Posterior cingulate gyrus (tissue), 11 donors: ENCODE results near the gene SPON1.

Experiments used
- DNase-seq, 10 donors: peaks; one replicate each; pipeline versions ENCODE4 v3.0.0 to v3.0.0-alpha.2; 2020 to 2021; ENCODE audit warnings: mixed read lengths in 3 of 10
- intact Hi-C: fragments of 100-400 bp; cut with DNase I; formaldehyde crosslinking; loops from one replicate; pipeline ENCODE4 v1.15.1; 2023

Gene SPON1

DNA sequence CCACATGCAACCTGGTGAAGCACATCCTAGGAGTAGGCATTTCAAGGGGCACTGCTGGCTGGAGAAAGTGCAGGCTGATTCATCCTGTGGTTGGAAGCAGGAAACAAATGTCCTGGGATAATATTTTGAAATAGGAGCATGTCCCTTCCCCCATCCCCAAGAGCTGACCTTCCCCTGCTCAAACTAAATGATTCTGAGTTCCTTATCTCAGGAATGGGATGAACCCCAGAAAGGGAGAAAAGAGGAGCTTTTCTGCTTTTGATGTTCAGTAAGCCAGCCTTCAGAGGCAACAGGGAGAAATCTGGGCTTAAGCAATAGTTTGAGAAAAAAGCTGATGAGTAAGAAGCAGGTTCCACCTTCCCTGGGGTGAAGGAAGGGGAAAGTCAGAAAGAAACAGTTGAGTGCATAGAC lies 19.5 kb upstream of the SPON1 start:
- intact Hi-C loops = no loop called here
- DNase-seq = no peak

DNA sequence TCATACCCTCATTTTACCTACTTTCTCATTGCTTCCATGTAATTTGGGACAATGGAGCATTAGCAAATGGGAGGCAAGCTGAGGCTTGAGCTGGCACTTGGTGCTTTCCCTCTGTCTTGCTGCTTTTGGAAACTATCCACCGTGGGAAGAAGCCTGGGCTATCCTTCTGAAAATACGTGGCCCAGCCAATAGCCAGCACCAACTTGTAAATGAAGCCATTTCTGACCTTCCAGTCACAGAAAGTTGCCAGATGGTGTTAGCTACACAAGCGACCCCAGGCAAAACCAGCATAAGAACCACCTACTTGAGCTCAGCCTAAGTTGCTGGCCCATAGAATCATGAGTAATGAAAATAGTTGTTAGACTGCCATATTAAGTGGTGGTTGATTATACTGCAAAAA lies 18.5 kb upstream of the SPON1 start:
- intact Hi-C loops = no loop called here
- no peak for DNase-seq

GRCh38 chr11:13944911-13945425 lies 17.6 kb upstream of the SPON1 start:
- intact Hi-C loops = no loop called here
- DNase-seq = no peak

DNA sequence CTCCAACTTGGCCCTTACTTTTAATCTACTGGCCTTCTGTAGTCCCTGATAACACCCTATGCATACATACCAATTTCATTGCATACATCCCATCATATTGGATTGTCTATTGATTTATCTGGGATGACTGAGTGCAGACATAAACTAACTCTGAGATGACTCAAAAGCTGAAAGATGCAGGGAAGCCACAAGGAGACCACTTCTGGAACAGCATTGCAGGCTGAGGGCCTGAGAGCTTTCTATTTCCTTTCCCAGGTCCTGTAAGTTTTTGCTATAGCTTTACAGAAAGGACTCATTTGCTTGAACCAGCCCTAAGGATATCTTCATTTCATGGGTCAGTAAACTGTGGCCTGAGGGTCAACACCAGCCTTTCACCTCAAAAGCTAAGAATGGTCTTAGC lies 15.1 kb upstream of the SPON1 start:
- DNase-seq = no peak
- intact Hi-C loops = no loop called here

DNA sequence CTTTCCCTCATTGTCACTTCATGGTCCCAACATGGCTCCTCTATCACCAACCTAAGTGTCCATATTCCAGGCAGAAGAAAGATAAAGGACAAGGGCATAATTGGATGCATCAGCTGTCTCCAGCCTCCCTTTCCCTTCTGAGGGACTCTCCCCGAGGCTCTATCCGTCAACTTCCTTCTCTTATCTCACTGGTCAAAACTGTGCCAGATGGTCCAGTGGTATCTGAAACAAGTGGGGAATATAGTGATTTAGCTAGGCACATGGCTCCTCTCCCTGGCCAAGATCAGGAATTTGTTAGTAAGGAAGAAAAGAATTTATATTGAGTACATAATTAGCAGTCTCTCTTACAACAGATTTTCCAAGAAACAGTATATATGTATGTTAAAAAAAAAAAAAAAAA lies 12.6 kb upstream of the SPON1 start:
- intact Hi-C loops = no loop called here
- no peak for DNase-seq

DNA sequence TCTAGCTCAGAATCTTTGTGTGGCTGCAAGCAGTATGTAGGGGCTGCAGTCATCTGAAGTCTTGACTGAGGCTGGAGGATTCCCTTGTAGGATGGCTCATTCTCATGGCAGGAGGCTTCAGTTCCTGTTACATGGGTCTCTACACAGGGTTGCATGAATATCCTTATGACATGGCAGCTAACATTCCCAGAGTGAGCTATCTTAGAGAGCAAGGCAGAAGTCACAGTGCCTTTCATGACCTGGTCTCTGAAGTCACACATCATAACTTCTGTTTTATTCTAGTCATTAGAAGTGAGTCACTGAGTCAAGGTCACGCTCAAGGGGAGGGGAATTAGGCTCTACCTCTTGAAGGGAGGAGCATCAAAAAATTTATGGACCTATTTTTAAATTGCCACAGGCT lies 10.3 kb upstream of the SPON1 start:
- no peak for DNase-seq
- intact Hi-C loops = no loop called here

DNA sequence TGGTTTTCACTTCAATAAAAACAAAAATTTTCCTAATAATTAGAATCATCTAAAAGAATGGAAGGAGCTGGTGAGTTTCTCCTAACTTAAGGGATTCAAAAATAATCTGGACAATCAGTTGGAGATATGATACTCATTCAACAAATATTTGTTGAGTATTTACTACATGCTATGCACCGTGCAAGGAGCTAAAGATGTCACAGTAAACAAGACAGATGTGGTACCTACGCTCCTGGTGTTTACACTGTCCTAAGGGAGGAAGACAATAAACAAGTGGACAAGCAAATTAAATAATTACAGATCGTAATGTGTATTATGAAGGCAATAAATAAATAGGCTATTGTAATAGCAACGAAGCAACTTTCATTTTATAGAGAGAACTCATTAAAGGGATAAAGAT lies 9.9 kb upstream of the SPON1 start:
- intact Hi-C loops = no loop called here
- DNase-seq = no peak

GRCh38 chr11:13954591-13954990 lies 7.9 kb upstream of the SPON1 start:
- intact Hi-C loops = no loop called here
- no peak for DNase-seq

- peak in 6 of 10 donors; percentile 25 to 89 (median 59) for DNase-seq
- intact Hi-C loops = loop anchor here (1.0 to 5.0 kb wide), 3 partner anchors 184 to 293 kb away; no protein-coding TSS in a partner anchor
These were observed 6.5 kb upstream of the SPON1 start for GRCh38 chr11:13955971-13956421.

GRCh38 chr11:13956988-13957387 lies 5.5 kb upstream of the SPON1 start:
- DNase-seq = no peak
- intact Hi-C loops = loop anchor here (1.0 to 5.0 kb wide), 3 partner anchors 185 to 292 kb away; no protein-coding TSS in a partner anchor

DNA sequence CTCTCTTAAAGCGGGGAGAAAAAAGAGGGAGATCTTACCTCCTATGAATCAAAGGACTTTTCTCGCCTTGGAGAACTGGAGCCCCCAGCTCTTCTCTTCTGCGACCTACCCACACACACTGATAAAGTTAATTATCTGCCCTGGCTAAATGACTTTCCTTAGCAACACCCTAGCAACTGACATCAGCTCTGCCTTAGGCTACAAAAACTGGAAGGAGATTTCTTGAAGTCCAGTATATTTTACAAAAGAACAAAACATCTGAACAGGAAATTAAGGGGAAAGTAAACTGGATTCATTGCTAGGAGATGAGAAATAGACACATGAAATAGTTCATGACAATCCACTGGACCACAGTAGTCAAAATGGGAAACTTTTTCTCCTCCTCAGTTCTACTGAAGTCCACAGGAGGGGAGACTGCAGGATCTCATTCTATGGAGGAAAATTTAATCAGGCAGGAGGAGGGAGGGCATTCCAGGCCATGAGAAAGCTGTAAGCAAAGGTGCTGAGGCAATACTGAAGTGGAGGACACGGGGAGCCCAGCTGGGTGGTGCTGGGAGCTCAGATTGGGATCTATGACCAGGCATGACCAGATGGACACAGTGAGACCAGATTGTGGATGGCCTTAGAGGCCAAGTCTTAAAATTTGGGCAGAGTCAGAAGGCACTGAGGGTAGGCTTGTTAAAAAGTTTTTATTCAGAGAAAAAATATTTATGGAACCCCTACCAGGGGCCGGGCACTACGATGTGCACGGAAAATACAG lies 3.7 kb upstream of the SPON1 start:
- no peak for DNase-seq
- intact Hi-C loops = loop anchor here (5.0 kb wide), 1 partner anchor 187 kb away; no protein-coding TSS in a partner anchor

DNA sequence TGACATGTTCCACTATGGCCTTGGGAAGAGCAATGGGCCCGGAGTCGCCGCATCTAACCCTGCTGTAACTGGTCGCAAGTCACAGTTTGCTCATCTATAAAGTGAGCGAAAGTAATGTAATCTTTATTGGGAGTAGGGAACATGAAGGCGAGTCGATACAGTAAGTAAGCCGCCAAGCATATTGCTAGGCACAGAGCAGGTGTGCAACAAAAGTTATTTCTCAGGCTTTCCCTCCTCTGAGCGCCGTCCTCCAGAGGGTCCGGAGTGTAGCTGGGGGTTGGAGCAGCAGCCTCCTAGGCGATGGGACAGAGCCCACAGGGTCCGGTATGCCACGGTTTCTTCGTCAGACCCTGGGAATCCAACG lies 343 bp upstream of the SPON1 start:
- DNase-seq = no peak
- intact Hi-C loops = no loop called here

- intact Hi-C loops = no loop called here
- DNase-seq = peak in 5 of 10 donors; percentile 32 to 87 (median 80)
These were observed 836 bp downstream of the SPON1 start for GRCh38 chr11:13963169-13963948.

DNA sequence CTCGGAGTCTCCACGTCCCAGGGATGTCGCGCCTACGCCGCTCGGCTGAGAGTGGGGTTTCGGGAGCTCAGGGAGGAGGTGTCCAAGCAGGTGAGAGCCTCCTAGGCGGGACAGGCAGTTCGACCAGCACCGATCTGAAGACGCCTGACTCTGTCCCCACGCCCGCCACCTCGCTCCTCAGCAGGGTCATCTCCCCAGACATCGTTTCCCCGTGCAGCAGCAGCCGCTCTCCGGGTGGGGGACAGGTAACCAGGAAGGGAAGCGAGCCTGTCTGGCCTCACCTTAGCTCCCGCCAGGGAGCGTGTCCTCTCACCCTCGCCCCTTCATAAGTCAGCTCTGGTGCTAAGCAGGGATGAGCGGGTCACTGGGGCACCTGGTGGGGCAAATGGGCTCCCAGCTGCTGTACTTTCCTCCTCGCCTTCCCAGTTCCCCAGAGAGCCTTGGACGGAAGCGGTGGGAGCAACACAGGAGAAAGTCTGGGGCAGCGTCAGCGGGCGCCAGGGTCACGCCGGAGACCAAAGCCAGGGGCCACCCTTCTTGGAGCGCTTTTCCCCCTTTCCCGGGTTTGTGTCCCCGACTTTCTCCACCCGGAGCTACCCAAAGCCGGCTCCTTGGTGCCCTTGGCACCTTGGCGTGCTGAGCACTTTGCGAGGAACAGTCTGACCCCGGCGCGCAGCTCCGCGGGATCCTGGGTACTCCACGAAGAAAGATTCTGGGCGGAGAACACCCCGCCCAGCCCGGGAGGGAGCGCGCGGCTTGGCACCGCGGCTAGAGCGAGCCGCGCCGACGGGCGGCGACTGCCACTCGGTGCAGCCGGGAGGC lies 1.6 kb downstream of the SPON1 start:
- peak in 5 of 10 donors; percentile 25 to 85 (median 42) for DNase-seq
- intact Hi-C loops = no loop called here

GRCh38 chr11:13964771-13965074 lies 2.2 kb downstream of the SPON1 start:
- intact Hi-C loops = no loop called here
- DNase-seq = no peak

DNA sequence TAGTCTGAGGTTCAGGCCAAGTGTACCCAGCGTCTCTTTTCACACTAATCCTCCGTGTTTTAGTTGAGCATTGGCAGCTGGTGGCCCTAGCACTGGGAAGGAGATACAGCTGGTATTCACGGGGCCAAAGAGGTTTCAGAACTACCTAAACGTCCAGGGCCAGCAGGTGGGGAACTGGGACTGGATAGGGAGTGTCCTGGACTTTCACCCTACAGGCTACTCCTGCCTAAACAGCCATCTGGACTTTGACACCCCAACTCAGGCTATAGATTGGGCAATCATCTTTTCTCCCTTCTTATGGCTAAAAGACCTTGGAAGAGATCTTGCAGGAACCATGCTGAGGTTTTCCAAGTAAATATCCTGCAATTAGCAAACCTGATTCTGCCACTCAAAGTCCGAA lies 2.8 kb downstream of the SPON1 start:
- no peak for DNase-seq
- intact Hi-C loops = no loop called here

DNA sequence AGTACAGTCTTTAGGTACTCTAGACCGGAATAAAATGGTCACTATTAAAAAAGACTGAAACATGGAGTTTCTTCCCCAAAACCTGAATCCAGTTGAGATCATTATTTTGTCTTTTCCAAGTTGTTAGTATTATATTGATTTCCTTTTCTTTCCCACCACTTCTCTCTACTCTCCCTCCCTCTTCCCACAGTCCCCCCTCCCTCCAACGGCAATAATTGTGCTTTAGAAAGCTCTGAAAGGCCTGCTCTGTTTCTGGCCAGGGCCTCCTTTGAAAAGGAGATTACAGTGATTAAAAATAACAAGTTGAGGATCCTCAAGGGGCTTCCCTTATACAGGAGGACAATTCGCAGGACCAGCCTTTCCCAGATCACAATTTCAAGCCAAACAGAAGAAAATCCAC lies 3.5 kb downstream of the SPON1 start:
- no peak for DNase-seq
- intact Hi-C loops = no loop called here

DNA sequence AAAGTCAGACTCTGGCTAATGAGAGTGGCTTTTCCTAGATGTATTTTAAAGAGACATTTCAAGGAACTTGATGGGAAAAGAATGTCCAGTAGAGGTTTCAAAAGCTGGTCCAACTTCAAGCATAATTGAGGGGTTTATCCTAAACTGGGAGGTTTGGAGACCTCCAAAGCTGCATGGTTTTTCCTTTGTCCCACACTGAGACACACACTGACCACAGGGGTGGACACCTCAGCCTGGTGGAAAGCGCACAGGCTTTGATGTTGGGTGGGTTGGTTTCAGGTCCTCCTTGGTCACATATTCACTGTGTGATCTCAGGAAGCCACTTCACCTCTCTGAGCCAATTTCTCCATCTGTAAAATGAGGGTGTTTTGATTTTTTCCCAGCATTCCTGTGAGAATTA lies 4.0 kb downstream of the SPON1 start:
- intact Hi-C loops = no loop called here
- DNase-seq = no peak

GRCh38 chr11:13970986-13971385 lies 8.5 kb downstream of the SPON1 start:
- intact Hi-C loops = no loop called here

GRCh38 chr11:13972043-13972910 lies 9.8 kb downstream of the SPON1 start:
- DNase-seq = no peak
- intact Hi-C loops = no loop called here

More at GRCh38 chr11:13970986-13971385, 8.5 kb downstream of the SPON1 start:
- peak in 1 of 10 donors; percentile 82 for DNase-seq
